Measurements from ENCODE around the gene SIGLEC10. TPM values are rescaled to one million over a fixed set of nuclear protein-coding genes. Genes with fewer than 3 reads are reported as not detected.
A peak's percentile ranks its signal among the peaks of the same experiment; 100 is the strongest.

The SIGLEC10 gene
- total and polyA plus RNA-seq, 2 experiments from 2014 or later: 0.55 TPM; not detected in 1

DNA sequence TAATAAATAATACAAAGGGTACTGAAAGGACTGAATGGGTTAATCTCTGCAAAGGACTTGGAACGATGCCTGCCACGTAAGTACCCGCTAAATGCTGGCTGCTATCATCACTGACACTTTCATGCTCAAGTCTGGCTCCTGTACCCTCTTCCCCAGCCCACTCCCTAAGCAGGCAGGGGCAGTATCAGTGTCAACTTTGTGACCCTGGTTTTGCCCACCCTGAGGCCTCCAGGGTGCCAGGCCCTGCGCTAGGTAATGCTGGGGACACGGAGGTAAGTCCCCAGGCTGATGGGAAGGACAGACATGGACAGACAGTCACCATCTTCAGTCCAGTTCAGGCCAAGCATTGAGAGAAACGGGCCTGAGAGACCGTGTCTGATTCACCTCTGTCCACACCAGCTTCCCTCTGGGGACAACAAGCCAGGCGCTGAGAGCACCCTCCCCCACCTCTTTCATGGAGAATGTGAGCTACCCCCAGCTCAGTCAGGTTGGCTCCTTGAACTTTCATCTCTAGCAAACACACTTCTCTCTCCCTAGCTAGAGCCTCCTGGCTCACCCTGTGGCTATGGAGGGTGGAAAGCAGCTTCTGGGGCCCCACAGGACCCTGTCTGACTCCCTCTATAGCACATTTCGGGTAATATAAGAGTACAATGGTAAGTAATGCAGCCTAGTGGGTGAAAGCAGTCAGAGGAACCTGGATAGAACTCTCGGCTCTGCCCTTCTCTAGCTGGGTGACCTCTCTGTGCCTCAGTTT is 52.1 kb downstream of the SIGLEC10 start:
- Histone ChIP-seq H3K36me3 (no peaks in the 10 kb centered on the region), H3K27me3 (no peaks in the 10 kb centered on the region), H3K27ac (peak overlapping the region; percentile 86), H3K4me1 (ENCODE audit: low read depth) (peaks cover 8% of the 10 kb centered on the region), H3K4me3 (peak overlapping the region; percentile 57), H3K9me3 (ENCODE audit: low read depth) (no peaks in the 10 kb centered on the region)
- TF ChIP-seq, protein P1, sequence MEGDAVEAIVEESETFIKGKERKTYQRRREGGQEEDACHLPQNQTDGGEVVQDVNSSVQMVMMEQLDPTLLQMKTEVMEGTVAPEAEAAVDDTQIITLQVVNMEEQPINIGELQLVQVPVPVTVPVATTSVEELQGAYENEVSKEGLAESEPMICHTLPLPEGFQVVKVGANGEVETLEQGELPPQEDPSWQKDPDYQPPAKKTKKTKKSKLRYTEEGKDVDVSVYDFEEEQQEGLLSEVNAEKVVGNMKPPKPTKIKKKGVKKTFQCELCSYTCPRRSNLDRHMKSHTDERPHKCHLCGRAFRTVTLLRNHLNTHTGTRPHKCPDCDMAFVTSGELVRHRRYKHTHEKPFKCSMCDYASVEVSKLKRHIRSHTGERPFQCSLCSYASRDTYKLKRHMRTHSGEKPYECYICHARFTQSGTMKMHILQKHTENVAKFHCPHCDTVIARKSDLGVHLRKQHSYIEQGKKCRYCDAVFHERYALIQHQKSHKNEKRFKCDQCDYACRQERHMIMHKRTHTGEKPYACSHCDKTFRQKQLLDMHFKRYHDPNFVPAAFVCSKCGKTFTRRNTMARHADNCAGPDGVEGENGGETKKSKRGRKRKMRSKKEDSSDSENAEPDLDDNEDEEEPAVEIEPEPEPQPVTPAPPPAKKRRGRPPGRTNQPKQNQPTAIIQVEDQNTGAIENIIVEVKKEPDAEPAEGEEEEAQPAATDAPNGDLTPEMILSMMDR (IDR thresholded peaks at IDR 0.05; ENCODE audit: low read depth, low read length): peak; percentile 16
- DNase-seq (ENCODE audit: low read depth in 1 of 2, low spot score in 1 of 2): peak; percentile 61 to 64

DNA sequence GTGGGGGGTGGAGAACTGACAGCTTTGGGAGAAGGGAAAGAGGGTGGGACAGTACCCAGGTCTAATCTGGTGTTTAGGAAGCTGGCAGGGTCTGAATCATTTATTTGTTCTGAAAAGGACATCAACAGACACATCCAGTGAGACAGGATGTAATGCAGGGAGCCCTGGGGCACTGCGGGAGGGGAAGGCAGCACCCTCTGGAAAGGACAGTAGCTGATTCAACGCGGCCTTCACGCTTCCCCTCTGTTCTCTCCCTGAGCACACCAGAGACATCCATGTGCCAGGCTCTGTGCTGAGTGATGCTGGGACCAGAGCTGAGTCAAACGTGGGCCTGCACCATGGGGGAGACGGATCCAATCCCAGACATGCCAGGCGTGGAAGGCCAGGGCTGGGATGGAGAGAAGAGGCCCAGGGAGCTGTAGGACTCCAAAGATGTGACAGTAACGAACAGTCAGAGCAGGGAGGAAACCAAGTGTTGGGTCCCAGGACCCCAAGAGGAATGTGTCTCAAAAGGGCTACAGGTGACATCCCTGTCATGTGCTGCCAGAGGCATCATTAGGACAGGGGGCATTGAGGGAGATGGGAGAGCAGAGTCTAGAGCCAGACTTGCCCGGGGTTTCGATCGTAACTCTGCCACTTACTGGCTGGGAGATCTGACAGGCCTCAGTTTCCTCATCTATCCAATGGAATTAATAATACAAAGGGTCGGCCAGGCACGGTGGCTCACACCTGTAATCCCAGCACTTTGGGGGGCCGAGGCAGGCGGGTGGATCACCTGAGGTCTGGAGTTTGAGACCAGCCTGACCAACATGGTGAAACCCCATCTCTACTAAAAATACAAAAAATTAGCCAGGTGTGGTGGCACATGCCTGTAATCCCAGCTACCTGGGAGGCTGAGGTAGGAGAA is 53.0 kb downstream of the SIGLEC10 start:
- Histone ChIP-seq H3K9me3 (ENCODE audit: low read depth) (no peaks in the 10 kb centered on the region), H3K27me3 (no peaks in the 10 kb centered on the region), H3K27ac (no peak overlapping the region), H3K36me3 (no peaks in the 10 kb centered on the region), H3K4me3 (no peak overlapping the region), H3K4me1 (ENCODE audit: low read depth) (peaks cover 8% of the 10 kb centered on the region)
- no peak for DNase-seq (ENCODE audit: low read depth in 1 of 2, low spot score in 1 of 2)
- TF ChIP-seq, protein P1 (IDR thresholded peaks at IDR 0.05; ENCODE audit: low read depth, low read length): no peak

DNA sequence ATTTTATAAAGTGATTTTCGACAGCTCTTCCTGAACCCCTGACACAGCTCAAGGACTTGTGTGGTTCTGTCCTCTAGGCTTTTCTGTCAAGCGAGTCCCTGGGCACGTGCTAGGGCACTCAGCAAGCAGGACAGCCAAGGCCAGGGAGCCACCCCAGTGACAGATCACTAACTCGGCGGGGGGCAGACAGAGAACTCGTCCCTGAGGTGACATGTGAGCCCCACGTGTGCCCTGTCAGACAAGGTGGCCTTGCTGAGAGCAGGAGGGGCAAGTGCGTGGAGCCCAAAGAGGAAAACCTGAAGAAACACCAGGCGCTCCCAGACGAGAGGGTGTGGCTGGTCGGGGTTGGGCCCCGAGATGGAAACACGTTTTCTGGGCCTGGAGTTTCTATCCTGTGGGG is 56.2 kb downstream of the SIGLEC10 start:
- Histone ChIP-seq H3K4me3 (no peak overlapping the region), H3K27ac (no peak overlapping the region), H3K36me3 (no peaks in the 10 kb centered on the region), H3K27me3 (no peaks in the 10 kb centered on the region), H3K9me3 (ENCODE audit: low read depth) (no peaks in the 10 kb centered on the region), H3K4me1 (ENCODE audit: low read depth) (peaks cover 3% of the 10 kb centered on the region)
- TF ChIP-seq, protein P1 (IDR thresholded peaks at IDR 0.05; ENCODE audit: low read depth, low read length): no peak
- DNase-seq (ENCODE audit: low read depth in 1 of 2, low spot score in 1 of 2): no peak

Other genes with a start within 250 kb of the SIGLEC10 start
- gene CD33, start 192.6 kb downstream of the SIGLEC10 start, total RNA-seq: not detected in 2 replicates
- gene CD33, start 192.6 kb downstream of the SIGLEC10 start, polyA plus RNA-seq: not detected in 2 replicates
- not detected in 2 replicates for gene SIGLECL1, start 166.6 kb downstream of the SIGLEC10 start, total RNA-seq
- gene SIGLECL1, start 166.6 kb downstream of the SIGLEC10 start, polyA plus RNA-seq: not detected in 2 replicates
- gene IGLON5, start 106.0 kb downstream of the SIGLEC10 start, total RNA-seq: 9.7 and 12.6 TPM in 2 replicates
- gene IGLON5, start 106.0 kb downstream of the SIGLEC10 start, polyA plus RNA-seq: 1.5 and 3.3 TPM in 2 replicates
- gene VSIG10L, start 75.5 kb downstream of the SIGLEC10 start, total RNA-seq: 5.0 and 6.5 TPM in 2 replicates
- 8.1 and 9.1 TPM in 2 replicates for gene VSIG10L, start 75.5 kb downstream of the SIGLEC10 start, polyA plus RNA-seq
- gene ETFB, start 51.3 kb downstream of the SIGLEC10 start, total RNA-seq: 203 and 276 TPM in 2 replicates
- gene ETFB, start 51.3 kb downstream of the SIGLEC10 start, polyA plus RNA-seq: 343 and 433 TPM in 2 replicates
- 0.45 TPM in 1 of 2 replicates, not detected in the other for gene CLDND2, start 48.6 kb downstream of the SIGLEC10 start, total RNA-seq
- gene CLDND2, start 48.6 kb downstream of the SIGLEC10 start, polyA plus RNA-seq: 16.5 and 22.3 TPM in 2 replicates
- gene NKG7, start 45.0 kb downstream of the SIGLEC10 start, total RNA-seq: not detected in 2 replicates
- gene NKG7, start 45.0 kb downstream of the SIGLEC10 start, polyA plus RNA-seq: 0.25 and 0.57 TPM in 2 replicates
- not detected in 2 replicates for gene LIM2, start 29.7 kb downstream of the SIGLEC10 start, total RNA-seq
- not detected in 2 replicates for gene LIM2, start 29.7 kb downstream of the SIGLEC10 start, polyA plus RNA-seq
- not detected in 2 replicates for gene C19orf84, start 27.1 kb downstream of the SIGLEC10 start, total RNA-seq
- gene C19orf84, start 27.1 kb downstream of the SIGLEC10 start, polyA plus RNA-seq: not detected in 2 replicates
- not detected in 2 replicates for gene SIGLEC8, start 40.8 kb upstream of the SIGLEC10 start, total RNA-seq
- not detected in 2 replicates for gene SIGLEC8, start 40.8 kb upstream of the SIGLEC10 start, polyA plus RNA-seq
- not detected in 2 replicates for gene CEACAM18, start 60.9 kb upstream of the SIGLEC10 start, total RNA-seq
- not detected in 2 replicates for gene CEACAM18, start 60.9 kb upstream of the SIGLEC10 start, polyA plus RNA-seq
- gene SIGLEC12, start 84.2 kb upstream of the SIGLEC10 start, total RNA-seq: not detected in 2 replicates
- not detected in 2 replicates for gene SIGLEC12, start 84.2 kb upstream of the SIGLEC10 start, polyA plus RNA-seq
- not detected in 2 replicates for gene SIGLEC6, start 114.0 kb upstream of the SIGLEC10 start, total RNA-seq
- not detected in 2 replicates for gene SIGLEC6, start 114.0 kb upstream of the SIGLEC10 start, polyA plus RNA-seq
- 4.4 and 7.0 TPM in 2 replicates for gene ZNF175, start 153.6 kb upstream of the SIGLEC10 start, total RNA-seq
- 2.3 and 3.6 TPM in 2 replicates for gene ZNF175, start 153.6 kb upstream of the SIGLEC10 start, polyA plus RNA-seq
- gene SIGLEC5, start 212.8 kb upstream of the SIGLEC10 start, total RNA-seq: not detected in 2 replicates
- not detected in 2 replicates for gene SIGLEC5, start 212.8 kb upstream of the SIGLEC10 start, polyA plus RNA-seq
- gene SIGLEC14, start 229.2 kb upstream of the SIGLEC10 start, total RNA-seq: not detected in 2 replicates
- not detected in 2 replicates for gene SIGLEC14, start 229.2 kb upstream of the SIGLEC10 start, polyA plus RNA-seq